Ovary (tissue), 3 donors: ENCODE results near the gene AFF2.

Experiments
- EP300 ChIP-seq: sonication (generic); formaldehyde crosslinking; IDR thresholded peaks from one replicate; pipeline ENCODE4 v1.6.1; 2017; ENCODE audit warnings: antibody characterized with exemption
- TF ChIP-seq, protein P1 (sequence below), 3 donors: fragments of 450-650 bp in 2 of 3; fragments of 200-600 bp in 1 of 3; IDR thresholded peaks; one replicate each; pipeline versions ENCODE4 v1.5.1 to v1.8.0; 2016 to 2022; ENCODE audit warnings: antibody characterized with exemption in 3 of 3, mild to moderate bottlenecking in 1 of 3
- donor health status: DM: no; HTN: no; CAD: no.

DNA sequence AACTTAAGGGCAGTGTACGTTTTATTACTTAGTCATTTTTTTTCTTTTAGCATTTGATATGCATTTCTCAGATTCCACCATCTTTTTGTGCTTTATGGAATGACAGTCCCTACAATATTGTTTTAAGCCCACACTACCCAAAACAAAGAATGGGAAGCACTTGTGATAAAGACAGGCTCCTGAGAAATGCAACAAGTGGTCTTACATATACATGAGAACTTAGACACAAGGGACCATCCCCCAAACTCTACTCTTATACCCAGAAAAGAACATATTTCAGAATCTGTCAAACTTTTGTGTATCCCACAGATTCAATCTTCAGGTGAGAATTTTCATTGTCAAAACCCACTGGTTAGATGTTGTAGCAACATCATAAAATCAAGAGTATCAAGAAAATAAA, 491.1 kb downstream of the AFF2 start:
- TF ChIP-seq, protein P1, sequence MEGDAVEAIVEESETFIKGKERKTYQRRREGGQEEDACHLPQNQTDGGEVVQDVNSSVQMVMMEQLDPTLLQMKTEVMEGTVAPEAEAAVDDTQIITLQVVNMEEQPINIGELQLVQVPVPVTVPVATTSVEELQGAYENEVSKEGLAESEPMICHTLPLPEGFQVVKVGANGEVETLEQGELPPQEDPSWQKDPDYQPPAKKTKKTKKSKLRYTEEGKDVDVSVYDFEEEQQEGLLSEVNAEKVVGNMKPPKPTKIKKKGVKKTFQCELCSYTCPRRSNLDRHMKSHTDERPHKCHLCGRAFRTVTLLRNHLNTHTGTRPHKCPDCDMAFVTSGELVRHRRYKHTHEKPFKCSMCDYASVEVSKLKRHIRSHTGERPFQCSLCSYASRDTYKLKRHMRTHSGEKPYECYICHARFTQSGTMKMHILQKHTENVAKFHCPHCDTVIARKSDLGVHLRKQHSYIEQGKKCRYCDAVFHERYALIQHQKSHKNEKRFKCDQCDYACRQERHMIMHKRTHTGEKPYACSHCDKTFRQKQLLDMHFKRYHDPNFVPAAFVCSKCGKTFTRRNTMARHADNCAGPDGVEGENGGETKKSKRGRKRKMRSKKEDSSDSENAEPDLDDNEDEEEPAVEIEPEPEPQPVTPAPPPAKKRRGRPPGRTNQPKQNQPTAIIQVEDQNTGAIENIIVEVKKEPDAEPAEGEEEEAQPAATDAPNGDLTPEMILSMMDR (IDR thresholded peaks at IDR 0.05), result no peak
- TF ChIP-seq EP300, result no peak
